GM18868 (cell line): ENCODE data around the gene IRF2BPL.

Experiments used
- ATAC-seq: cut with Tn5 transposase; IDR thresholded peaks from one replicate; pipeline ENCODE4 v1.9.1; 2021; ENCODE audit warnings: mild to moderate bottlenecking, moderate library complexity; ENCODE audit not compliant: unreplicated experiment

IRF2BPL gene

DNA sequence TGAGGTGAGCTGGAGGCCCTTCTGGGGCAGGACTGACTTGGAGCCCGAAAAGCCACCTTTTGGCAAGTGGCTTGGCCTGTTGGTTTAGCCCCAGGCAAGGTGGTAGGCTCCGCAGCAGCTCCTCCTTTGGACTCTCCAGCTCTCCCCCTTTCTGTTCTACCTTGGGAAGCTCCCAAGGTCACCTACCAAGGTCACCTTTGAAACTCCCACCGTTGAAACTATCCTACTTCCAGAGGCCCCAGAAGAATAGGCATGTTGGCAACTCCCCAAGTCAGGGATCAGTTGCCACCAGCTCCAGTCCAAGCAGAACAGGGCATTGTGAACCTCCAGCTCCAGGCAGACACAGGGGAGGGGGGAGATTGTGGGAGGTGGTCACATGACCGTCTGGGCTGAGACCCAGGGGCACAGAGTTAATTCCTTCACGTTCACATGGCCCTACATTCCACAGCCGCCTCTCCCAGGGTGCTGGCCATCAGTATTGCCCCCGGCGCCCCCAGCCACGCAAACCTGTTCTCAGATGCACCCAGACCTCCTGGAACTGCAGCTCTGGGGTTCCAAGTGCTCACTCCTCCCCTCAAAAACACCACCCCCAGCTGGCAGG lies 14.4 kb downstream of the IRF2BPL start:
- no peak for ATAC-seq

DNA sequence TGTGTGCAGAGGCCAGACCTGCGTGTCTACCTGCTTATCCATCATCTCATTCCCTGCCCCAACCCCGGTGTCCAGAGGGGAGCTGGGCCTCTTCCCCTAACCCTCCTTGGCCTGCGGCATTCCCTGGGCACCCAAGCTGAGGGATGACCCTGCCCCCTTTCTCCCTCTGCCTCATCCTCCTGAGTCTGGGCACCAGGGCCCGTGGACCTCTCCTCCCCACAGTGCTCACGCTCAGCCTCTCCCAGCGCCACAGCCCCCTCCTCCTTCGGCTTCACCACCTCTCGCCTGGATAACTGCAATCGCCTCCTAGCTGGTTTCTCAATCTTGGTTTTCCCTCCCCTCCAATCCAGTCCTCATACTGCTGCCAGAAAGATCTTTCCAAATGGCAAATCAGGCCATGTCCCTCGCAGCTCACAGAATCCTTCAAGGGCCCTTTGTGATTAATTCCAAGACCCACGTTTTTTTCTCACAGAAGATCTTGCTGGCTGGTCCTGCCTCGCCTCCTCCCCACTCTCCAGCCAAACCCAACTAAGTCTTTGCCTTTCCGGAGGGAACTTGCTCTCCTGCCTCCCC lies 16.2 kb downstream of the IRF2BPL start:
- no peak for ATAC-seq

DNA sequence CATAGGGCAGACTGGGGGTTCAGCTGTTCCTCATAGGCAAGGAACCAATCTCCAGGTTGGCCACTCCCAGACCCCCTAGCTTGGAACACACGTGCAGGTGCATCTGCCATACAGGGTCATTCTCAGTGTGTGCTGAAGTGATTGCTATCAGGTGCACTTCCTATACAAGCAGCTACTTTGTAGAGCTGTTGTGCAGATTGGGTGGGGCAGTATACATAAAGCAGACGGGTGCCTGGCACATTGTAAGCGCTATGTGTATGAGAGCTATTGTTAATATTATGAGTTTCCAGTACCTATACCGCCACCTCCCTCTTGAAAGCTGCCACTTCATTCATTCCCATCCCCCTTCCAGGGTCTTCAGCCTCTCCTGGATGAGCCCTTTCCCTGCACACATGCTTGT lies 17.3 kb downstream of the IRF2BPL start:
- no peak for ATAC-seq

DNA sequence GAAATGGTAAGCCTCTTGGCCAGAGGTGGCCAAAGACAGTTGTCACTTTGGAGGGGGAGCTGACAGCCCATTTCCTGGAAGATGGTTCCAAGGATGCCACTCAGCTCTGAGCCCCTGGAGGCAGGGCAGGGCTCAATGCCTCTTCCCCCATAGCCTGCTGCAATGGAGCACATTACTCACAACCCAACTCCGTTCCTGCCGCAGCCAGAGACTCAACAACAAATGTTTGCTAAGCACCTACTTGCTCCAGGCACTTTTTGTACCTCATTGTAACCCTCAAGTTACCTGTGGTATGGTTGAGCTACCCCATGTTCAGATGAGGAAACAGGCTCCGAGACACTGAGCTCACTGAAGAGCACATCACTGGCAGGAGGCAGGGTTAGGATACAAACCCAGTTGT lies 19.5 kb downstream of the IRF2BPL start:
- no peak for ATAC-seq

DNA sequence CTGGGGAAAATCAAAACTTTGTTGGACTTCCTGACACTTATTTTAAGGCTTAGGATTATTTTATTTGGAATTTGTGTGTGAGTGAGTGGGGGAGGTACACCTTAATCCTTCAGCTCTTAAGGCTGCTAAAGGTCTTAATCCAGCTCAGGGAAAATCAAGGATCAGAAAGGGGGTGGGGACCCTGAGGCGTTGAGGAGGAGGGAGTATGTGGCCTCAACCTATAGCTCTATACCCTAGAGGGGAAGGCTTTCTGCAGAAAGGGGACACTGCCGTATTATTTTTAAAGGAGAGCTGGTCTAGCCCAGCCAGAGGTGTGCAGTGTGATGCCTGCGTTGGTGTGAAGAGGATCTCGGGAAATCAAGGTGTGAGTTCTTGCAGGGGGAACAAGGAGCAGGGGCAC lies 20.0 kb downstream of the IRF2BPL start:
- no peak for ATAC-seq

DNA sequence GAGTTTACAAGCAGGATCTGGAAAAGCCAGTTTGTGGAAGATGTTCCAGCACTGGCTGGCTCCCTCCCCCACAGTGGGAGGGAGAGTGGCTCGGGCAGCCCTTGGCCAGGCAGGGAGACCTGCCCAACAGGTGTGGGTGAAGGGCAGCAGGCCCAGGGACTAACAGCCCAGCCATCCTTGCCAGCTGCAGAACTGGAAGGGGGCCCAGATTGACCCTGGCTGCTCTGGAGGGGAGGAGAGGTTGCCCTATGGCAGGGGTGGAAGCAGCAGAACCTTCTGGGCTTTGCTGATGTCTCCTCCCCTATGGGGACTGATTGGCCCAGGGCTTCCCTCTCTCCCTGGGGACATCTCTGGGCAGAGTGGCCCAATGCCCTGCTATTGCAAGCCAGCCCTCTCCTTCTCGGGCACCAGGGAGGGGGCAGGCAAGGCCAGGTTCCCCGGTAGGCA lies 20.5 kb downstream of the IRF2BPL start:
- no peak for ATAC-seq

DNA sequence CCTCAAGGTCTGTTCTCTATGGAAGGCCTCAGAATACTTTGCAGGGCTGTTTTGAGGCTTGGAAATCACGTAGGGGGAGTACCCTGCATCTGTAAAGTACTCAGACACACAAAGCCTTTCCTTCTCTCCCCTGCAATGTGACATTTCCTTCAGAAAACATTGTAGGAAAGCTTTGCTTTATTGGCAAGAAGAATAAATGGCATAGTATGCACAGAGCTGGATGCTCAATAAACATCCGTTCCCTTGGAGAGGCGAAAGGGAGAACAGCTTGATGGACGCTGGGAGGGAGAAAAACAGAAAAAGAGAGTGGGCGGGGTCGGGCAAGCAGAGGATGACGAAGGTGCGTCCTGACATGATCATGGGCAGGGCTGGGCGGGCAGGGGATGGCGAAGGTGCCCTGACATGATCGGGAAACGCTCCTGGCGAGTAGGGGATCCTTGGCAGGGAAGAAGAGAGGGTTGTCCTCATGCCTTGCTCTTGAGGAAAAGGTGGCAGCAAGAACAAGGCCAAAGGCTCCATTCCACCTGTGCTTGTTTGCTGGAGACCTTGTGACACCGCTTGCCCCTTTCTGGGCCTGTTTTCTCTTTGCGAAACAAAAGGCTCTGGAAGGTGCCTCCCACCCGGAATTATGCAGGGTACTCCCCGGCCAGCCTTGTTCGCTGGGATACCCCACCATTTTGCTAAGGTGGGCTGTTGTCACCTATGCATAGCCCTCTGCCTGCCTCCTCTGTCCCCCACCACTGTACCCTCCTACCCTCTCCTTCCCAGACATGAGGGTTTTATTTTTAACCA lies 21.1 kb downstream of the IRF2BPL start:
- no peak for ATAC-seq

DNA sequence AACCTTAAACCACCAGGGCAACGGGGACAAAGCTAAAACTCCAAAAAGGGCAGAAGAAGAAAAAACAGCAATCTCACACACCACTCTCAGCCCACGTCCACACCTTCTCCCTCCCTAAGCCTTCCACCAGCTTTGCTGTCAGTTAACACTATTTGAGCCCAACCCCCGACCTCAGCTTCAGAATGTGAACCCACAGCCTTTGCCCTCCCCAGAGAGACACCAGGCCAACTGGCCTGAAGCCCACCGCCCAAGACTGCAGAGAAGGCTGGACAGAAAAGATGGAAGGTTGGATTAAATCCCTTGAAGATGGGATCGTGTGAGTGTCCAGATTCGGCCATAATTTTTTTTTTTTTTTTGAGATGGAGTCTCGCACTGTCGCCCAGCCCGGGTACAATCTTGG lies 22.4 kb downstream of the IRF2BPL start:
- no peak for ATAC-seq

DNA sequence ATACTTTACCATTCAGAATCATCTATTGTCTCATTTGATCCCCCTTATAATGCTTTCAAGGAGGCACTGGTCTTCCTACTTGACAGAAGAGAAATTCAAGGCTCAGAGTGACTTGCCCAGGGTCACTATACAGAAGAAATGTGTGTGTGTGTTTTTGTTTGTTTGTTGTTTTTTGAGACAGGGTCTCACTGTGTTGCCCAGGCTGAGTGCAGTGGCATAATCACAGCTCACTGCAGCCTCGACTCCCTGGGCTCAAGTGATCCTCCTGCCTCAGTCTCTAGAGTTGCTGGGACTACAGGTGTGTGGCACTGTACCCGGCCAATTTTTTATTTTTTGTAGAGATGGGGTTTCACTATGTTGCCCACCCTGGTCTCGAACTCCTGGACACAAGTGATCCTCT lies 22.9 kb downstream of the IRF2BPL start:
- no peak for ATAC-seq

DNA sequence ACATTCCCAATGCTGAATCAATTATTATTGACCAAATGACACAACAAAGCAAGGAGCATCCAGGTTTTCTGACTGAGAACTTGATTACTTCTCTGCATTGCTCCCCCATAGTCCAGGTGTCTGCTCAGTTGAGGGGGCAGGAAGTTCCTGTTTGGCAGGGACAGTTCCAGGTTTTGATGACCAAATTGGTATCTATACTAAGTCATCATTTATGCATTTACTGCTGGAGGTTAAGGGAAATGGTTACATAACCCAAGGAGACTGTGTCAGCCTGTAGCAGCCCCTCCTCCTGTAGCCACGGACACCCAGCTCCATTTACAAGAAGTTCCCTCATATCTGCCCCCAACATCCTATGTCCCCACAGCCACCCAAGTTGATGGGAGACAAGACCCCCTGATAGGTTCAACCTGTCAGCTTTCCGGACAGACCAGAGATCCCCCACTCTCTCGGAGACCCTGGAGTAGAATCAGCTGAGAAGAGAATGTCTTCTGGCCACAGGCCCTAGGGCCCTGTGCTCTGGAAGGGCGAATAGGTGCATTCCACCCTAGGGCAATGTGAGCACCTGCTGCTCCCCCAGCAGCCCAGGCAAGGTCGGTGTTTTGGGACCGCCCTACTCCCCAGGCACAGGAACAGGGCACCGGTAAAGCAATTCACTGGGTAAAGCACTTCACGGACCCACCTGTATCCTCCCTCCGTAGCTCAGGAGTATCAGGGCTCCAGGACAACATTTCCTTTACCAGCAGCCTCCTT lies 23.6 kb downstream of the IRF2BPL start:
- no peak for ATAC-seq

DNA sequence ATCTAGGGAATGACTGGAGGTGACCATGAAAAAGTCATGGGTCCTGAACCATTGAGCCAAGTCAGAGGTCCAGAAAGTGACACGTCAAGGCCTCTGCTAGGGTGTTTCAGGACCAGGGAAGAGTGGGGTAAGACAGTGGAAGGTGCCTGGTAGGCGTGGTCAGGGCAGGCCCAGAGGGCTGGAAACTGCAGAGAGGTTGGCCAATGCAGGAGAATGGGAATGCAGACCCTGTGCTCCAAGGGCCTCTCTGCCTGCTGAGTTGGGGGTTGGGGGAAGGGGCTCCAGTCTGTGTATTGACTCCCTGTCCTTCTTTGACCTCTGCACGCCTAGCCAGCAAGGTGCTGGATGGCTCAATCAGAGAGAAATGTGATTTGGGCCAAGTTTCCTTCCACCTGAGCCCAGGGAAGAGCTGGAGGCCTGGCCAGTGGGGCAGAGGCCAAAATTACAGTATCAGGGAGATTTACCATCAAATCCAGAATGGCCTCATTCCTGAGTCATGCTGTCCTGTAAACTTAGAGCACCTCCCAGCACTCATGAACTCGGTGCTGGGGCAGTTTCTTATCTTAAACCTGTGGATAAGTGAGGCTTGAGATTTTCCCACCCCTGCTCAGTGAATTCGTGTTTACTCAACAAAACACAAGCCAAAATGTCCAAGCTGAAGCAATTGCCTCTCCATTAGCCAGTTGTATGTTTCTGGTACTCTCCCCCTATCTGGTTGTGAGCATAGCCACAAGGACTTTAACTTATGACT lies 24.4 kb downstream of the IRF2BPL start:
- no peak for ATAC-seq

DNA sequence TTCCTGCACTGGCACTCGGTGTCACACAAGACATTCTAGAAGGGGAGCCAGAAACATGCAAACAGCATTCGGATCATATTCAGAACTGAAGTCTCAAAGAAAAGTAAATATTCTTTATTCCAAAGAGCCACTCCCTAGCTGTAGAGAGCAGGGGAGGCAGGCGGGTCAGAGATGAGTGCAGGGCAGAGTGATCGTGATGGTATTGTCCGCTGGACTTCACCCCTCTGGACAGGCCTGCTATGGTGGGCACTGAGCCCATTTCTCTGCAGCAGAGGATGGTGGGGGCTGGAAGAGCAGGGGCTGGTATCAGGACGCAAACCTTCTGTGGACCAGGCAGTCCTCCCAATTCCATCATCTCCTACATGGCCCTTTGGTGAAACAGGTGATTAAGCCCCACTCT lies 25.6 kb downstream of the IRF2BPL start:
- no peak for ATAC-seq

DNA sequence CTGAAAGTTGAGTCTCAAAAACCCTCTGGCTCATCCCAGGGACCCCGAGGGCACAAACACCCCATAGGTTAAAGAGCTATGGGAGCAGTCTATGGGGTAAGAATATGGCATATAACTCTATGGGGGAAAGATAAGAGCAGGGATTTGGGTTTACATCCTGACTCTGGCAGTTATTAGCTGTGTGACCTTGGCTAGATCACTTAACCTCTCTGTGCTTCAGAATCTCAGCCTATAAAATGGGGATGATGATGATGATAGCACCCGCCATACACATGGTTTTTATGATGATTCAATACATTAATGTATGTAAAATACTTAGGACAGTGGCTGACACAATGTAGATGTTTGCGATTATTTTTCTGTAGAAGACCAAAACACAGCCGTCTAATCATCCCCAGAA lies 26.2 kb downstream of the IRF2BPL start:
- ATAC-seq: no peak

DNA sequence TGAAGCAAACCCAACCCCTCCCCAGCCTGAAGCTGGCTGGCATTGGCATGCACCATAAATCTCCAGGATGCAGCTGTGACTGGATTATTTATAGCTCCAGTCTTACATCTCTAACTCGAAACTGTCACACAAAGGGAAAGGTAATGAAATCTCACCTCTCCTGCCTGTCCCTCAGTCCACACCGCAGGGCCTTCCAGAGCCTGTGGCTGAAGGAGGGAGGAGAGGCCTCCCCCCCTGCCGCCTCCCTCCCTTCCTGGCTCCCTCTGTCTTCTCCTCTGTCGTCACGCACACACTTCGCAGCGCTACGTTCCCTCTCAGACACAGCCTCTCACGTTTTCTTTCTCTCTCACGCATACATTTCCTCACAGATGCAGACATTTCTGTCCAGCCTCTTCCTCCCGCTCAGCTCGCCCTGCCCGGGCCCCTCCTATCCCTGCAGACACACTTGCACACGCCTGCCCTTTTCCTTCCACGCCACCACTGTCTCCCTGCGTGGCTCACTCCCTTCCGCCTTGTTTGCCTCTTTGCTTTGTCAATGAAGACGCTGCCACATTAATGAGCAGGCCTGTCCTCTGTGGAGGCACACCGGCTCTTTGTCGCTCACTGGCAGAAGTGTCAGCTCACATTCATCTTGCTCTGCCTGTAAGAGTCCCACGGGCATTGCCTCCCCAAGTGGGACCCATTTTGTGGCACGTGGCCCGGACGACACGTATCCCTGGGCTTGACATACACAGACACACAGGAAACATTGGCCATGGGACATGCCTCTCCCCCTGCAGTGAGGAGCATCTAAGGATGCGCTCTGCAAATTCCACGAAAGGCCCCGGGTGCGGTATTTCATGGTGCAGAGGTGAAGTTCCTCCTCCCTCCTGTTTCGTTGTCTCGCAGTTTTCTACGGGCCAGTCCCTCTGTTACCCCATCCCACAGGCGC lies 27.9 kb downstream of the IRF2BPL start:
- ATAC-seq: peak; percentile 49

DNA sequence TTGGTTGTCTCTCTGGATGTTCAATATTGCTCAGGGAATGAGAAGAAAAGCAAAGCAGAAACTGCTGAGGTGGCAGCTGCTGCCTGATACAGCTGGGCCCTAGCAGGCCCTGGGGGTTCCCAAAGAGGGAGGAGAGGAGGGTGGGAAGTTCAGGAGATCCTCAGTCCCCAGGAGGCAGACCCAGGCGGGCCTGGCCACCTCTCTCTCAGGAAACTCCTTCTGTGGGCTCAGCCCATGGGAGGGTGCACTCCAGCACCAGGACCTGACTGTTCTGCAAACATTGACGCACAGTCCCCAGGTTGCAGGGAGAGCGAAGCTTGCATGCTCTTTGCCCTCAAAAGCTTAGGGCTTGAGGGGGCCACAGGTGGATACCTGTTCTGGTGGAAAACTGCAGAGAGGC lies 29.6 kb downstream of the IRF2BPL start:
- ATAC-seq: no peak

DNA sequence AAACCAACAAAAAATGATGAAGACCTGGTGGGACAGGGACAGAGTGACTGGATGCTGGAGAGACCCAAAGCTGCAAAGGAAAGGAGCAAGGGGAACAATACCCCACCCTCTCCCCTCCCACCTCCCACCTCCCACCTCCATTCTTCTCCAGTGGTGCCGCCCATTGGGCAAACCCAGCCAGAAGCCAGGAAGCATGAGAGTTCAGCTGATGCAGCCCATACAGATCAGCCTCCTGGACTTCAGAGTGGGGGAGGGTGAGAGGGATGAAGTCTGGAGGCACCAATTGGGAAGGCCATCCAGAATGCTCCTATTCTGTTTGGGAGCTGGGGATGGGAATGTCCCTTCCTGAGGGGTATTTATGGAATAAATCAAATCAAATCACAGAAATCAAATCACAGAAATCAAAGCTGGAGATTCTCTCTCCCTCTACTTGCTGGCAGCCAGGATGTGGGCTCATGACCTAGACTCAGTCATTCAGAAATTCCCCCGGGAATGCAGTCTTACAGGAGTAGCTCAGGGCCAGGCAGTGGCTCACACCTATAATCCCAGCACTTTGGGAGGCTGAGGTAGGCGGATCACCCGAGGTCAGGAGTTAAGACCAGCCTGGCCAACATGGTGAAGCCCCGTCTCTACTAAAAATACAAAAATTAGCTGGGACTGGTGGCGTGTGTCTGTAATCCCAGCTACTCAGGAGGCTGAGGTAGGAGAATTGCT lies 31.1 kb downstream of the IRF2BPL start:
- no peak for ATAC-seq

DNA sequence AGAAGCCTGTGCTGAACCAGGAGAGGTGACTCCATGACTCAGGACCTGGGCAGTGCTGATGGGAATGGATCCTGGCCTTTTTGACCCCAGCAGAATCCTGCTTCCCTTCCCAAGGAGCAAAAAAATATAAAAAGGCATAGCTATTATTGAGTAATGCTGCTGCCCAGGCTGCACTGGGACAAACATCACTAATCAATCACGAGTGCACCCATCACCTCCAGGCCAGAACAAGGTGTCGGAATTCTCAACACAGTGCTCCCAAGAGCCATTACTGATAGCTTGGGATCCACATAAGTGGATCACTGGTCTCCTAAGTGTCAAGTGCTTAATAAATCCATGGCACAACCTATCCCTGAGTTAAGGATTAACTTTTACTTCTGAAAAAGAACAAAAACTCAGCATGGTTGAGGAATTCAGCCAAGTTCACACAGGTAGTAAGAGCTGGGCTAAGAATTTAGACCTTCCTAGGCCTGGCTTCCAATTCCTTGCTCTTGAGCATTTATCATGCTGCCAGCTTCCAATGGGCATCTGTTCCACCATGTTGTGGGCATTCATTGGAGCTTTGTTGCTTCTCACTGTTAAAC lies 31.9 kb downstream of the IRF2BPL start:
- ATAC-seq: no peak

DNA sequence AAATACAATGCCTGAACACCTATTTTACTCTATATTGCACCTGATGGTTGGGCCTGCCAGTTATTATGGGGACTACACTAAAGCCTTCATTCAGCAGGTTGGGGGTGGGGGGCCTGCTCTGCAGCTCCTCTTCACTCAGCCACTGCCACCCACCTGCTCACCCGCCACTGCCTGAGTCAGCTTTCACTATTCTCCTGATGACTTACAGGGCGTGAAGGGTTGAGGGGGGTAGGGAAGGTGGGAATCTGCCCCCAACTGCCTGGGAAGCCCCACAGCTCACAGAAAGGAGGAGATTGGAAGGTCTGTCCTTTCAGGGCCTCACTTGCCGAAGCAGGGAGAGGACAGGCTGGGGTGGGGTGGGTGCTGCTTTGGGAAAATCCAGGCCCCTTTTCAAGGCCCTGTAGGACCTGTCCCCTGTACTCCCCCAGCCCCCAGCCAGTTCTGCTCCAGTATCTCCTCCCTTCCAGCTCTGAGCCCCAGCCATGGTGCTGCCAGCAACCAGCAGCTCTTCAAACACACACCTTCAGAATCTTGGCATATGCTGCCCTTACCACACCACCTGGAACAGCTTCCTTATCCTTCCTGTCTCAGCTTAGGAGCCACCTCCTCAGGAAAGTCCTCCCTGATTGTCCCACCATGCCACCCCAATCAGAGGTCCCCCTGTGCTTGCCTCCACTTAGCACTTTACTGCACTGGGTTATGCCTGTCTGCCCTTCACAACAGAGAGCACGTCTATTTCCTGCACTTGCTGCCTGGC lies 33.1 kb downstream of the IRF2BPL start:
- ATAC-seq: no peak
